ENCODE measurements around the gene RGS17.
A peak's percentile ranks its signal among the peaks of the same experiment; 100 is the strongest.
"Not testable (repeated sequence)": the region's sequence is repeated elsewhere in the genome, so short reads cannot be mapped to it uniquely, and the experiment has no call there.

RGS17 gene

DNA sequence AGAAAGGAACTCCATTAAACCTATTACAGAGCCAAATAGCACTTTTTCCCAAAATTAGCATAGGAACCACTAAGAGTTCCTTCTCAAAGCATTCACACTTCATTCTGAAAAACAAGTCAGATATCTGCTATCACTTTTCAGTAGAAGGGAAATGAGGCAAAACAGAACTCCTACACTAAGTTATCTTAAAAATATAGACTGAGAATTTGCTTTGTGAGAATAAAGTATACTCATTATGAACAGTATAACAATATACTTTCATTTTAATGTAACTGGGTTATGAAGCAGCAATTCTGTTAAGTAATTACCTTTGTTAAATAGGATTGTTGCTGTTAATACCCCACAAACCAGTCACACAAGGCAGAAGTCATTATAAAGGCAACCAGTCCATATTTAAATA is 137.2 kb downstream of the RGS17 start:
- CTCF ChIA-PET: no interaction called here
- DNase-seq (ENCODE audit: extremely low spot score): no peak
- TF ChIP-seq, protein P1, sequence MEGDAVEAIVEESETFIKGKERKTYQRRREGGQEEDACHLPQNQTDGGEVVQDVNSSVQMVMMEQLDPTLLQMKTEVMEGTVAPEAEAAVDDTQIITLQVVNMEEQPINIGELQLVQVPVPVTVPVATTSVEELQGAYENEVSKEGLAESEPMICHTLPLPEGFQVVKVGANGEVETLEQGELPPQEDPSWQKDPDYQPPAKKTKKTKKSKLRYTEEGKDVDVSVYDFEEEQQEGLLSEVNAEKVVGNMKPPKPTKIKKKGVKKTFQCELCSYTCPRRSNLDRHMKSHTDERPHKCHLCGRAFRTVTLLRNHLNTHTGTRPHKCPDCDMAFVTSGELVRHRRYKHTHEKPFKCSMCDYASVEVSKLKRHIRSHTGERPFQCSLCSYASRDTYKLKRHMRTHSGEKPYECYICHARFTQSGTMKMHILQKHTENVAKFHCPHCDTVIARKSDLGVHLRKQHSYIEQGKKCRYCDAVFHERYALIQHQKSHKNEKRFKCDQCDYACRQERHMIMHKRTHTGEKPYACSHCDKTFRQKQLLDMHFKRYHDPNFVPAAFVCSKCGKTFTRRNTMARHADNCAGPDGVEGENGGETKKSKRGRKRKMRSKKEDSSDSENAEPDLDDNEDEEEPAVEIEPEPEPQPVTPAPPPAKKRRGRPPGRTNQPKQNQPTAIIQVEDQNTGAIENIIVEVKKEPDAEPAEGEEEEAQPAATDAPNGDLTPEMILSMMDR (IDR thresholded peaks at IDR 0.05; ENCODE audit: control extremely low read depth, extremely low read depth, low read depth, missing control alignments): no peak
- POLR2A ChIA-PET: no interaction called here

DNA sequence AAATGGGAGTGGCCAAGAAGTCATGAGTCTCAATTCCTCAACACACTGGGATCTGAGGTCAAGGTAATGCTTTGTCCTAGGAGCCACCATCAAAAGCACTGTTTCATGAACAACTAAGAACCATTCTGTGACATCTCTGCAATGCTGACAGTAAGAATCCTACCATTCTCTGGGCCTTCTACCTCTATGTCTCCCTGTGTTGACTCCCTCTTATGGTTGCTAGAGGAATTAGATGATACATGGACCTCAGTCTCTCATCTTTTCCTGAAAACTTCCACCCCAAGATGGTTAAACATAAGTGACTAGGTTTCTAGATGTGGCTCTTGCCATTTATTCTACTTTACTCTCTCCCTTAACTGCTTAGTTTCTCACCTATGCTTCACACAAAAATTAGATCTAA is 137.7 kb downstream of the RGS17 start:
- TF ChIP-seq, protein P1 (IDR thresholded peaks at IDR 0.05; ENCODE audit: control extremely low read depth, extremely low read depth, low read depth, missing control alignments): no peak
- no peak for DNase-seq (ENCODE audit: extremely low spot score)
- ChIA-PET POLR2A (no interaction called here), CTCF (no interaction called here)

DNA sequence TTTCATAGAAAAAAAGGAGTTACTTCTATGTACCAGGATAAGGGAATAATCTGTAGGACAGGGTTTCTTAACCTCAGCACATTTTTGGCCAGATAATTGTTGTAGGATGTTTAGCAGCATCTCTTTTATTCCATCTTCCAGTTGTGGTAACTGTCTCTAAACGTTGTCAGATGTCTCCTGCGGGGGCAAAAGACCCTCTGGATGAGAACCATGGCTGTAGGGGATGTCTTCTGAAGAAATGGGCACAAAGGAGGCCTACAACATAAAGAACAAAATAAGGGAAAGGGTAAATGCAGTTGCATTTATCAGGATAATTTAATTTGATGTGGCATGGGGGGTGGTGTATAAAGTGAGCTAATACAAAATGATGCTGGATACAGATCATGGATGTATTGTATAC is 144.1 kb downstream of the RGS17 start:
- TF ChIP-seq, protein P1 (IDR thresholded peaks at IDR 0.05; ENCODE audit: control extremely low read depth, extremely low read depth, low read depth, missing control alignments): no peak
- DNase-seq (ENCODE audit: extremely low spot score): no peak
- CTCF ChIA-PET: interaction anchor here (1.3 to 2.6 kb wide), 2 partner anchors 11 to 13 kb away, joined by 3 to 17 read pairs; no protein-coding TSS in a partner anchor
- POLR2A ChIA-PET: no interaction called here

DNA sequence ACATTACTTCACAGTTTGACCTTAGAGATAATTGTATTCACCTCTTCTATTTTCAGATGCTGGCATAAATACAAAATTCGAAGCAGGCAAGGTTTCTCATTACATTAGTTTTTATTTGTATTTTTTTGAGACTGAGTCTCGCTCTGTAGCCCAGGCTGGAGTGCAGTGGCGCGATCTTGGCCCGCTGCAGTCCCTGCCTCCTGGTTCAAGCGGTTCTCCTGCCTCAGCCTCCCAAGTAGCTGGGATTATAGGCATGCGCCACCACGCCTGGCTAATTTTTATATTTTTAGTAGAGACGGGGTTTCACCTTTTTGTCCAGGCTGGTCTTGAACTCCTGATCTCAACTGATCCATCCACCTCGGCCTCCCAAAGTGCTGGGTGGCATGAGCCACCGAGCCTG is 145.8 kb downstream of the RGS17 start:
- DNase-seq (ENCODE audit: extremely low spot score): not testable (repeated sequence)
- POLR2A ChIA-PET: interaction anchor here (0.8 kb wide), 1 partner anchor 15 kb away, joined by 3 read pairs; no protein-coding TSS in a partner anchor
- CTCF ChIA-PET: interaction anchor here (1.0 to 2.6 kb wide), 3 partner anchors 8 to 15 kb away, joined by 4 to 17 read pairs (median 4); no protein-coding TSS in a partner anchor

DNA sequence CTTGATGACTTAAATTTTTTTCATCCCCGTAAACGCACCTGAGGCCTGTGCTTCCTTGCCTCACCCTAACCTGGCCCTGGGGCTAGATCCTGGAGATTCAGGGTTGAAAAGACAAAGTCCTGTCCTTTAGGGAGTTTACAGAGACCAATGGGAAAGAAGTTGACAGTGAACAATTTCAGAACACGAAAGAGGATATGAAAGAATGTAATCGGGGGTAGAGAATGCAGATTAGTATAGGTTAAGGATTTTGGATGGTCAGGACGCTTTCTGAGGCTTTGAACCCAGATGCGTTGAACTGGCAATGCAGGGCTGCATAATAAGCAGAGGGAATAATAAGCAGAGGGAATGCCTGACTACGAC is 146.6 kb downstream of the RGS17 start:
- TF ChIP-seq, protein P1 (IDR thresholded peaks at IDR 0.05; ENCODE audit: control extremely low read depth, extremely low read depth, low read depth, missing control alignments): no peak
- CTCF ChIA-PET: interaction anchor here (1.5 to 2.6 kb wide), 2 partner anchors 13 to 120 kb away, joined by 3 to 17 read pairs; no protein-coding TSS in a partner anchor
- peak; percentile 45 for DNase-seq (ENCODE audit: extremely low spot score)
- POLR2A ChIA-PET: no interaction called here

DNA sequence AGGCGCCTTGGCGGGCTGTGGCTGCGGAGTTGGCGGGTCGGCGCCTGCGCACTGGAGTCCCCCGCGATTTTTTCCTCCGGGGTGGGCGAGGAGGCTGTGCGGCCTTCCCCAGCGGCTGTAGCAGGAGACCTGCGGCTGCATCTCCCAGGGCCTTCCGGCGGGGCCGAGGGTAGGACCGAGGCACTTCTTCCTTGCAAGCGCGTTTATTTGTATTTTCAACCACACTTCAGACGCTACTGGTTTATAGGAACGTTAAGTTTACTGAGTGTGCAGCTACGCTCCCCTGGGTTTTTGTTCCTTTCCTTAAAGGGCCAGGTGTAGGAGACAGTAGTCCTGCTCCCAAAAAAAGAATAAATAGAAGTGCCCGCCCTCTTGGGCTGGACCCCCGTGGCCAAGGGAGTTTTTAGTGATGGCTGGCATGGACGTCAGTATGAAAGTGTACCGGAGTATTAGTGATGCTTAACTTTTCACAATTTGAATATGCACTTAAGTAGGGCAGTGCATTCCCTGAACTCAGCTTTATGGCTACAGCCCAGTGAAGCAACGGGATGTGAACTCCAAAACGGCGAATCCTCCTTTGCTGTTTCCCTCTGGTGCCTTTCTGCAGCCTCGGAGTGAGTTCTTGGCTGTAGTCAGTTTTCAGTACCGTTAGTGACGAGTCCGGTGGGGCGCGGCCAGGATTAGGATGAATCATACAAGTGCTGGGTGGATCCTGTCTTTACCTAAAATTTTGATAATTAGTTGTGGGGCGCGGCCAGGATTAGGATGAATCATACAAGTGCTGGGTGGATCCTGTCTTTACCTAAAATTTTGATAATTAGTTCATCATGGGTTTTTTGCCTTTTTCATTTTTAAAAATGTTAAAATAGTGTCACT is 147.2 kb downstream of the RGS17 start:
- POLR2A ChIA-PET: interaction anchor here (1.0 kb wide), 2 partner anchors 12 to 17 kb away, joined by 4 read pairs; no protein-coding TSS in a partner anchor
- CTCF ChIA-PET: interaction anchor here (1.0 to 1.5 kb wide), 4 partner anchors 15 to 120 kb away, joined by 3 read pairs; no protein-coding TSS in a partner anchor

More for the DNA sequence above, 147.2 kb downstream of the RGS17 start:
- DNase-seq (ENCODE audit: extremely low spot score): peak; percentile 94
- TF ChIP-seq, protein P1 (IDR thresholded peaks at IDR 0.05; ENCODE audit: control extremely low read depth, extremely low read depth, low read depth, missing control alignments): no peak
